Head of caudate nucleus (tissue), 42 donors: ENCODE data around the gene ZBTB7C.

Experiments
- DNase-seq, 42 donors: peaks; one replicate each; pipeline versions ENCODE4 v3.0.0 to v3.0.0-alpha.2; 2020 to 2021; ENCODE audit warnings: mixed read lengths in 7 of 42
- intact Hi-C: fragments of 100-400 bp; cut with DNase I; formaldehyde crosslinking; loops from one replicate; pipeline ENCODE4 v1.15.0; 2022

Gene ZBTB7C

DNA sequence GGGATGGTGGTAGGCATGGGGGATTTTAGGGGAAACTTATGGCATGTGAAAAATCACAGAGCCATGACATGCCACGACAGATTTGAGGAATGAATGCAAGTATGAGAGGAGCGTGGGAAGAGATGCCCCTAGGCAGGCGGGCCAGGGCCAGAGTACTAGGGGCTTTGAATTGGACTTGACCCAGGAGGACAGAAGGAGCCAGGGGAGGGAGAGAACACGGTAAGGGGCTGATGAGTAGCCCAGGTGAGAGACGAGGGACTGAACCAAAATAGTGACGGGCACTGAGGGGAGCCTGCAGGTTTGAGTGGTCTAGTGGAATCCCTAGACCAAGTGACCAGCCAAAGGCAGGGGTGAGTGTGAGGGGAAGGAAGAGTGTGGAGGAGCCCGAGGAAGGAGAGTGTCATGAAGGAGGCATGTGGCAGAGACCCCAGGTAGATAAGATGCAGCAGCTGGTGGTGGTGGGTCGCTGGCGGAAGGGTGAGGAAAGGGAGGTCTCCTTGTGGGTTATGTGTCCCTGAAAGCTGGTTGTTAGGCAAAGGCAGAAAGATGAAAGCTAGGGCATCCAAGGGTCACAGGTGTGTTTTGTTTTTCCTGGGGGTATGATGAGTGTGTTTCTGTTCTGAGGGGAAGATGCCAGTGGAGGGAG is 48.7 kb downstream of the ZBTB7C start:
- intact Hi-C loops, result no loop called here
- DNase-seq, result peak in 3 of 42 donors; percentile 4 to 19 (median 16)

DNA sequence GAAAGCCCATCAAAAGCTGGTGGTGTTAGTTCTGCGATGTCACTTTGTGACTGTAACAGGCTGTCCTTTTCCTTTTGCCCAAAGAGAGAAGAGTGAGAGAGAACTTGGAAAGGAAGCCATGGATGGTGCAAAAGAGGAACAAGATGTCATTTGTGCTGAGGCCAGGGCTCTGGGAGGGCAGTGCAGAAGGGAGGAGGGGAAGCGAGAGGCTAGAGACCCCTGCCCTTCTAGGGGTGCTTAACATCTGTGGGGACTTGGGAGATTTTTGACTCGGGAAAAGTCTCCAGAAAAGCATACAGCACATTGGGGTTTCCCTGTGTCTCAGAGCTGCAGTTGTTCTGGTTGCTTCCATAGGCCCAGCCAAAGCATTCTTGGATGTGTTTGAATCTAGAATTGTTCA is 49.6 kb downstream of the ZBTB7C start:
- intact Hi-C loops, result no loop called here
- DNase-seq, result peak in 3 of 42 donors; percentile 6 to 25 (median 18)

DNA sequence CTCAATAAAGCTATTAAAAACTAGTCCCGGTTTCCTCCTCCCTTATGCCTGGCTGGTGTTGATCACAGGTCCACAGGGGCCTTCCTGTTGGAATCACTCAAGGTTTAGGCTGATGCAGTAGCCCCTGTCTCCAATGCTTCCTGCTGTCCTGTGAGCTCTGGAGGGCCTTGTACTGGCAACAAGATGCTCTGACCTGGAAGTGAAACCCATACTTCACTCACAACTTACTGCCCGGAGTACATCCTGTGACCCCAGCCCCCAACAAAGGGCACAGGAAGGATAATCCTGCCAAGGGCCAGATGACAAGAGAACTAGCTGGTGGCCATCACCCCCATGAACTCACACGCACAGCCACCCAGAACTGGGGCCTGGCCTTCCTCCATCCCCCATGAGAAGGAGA is 50.3 kb downstream of the ZBTB7C start:
- intact Hi-C loops, result no loop called here
- peak in 3 of 42 donors; percentile 0 to 13 (median 12) for DNase-seq

DNA sequence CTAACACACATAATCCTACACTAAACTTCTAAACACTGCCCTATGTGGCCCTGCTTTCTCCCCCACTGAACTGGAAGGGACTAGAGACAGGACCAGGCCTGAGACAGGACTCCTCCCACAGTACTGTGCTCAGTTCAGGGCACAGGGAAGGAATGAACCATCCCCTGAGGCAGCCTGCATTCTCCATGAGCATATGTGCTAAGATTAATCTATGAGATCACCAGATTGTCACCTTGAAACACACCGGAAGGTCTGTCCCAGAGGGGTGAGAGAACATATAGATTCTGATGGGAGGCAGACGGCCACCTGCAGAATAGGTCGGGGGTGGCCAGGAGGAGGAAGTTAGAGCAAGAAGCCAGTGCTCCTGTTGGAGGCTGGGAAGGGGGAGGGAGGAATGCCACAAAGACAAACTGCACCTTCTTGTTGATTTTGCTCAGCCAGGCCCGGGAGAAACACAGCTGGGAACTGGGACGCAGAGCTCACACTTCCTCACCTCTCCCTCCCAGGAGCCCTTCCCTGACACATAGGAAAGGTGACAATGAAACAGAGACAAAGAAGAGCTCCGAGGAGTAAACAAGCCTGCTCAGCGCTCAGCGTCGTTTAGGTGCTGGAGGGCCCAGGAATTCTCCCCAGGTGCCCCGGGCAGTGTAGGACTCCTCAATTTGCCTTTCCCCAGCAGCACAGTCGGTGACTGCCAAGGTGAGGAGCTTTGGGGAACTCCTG is 52.1 kb downstream of the ZBTB7C start:
- intact Hi-C loops, result no loop called here
- DNase-seq, result peak in 2 of 42 donors; percentile 7

DNA sequence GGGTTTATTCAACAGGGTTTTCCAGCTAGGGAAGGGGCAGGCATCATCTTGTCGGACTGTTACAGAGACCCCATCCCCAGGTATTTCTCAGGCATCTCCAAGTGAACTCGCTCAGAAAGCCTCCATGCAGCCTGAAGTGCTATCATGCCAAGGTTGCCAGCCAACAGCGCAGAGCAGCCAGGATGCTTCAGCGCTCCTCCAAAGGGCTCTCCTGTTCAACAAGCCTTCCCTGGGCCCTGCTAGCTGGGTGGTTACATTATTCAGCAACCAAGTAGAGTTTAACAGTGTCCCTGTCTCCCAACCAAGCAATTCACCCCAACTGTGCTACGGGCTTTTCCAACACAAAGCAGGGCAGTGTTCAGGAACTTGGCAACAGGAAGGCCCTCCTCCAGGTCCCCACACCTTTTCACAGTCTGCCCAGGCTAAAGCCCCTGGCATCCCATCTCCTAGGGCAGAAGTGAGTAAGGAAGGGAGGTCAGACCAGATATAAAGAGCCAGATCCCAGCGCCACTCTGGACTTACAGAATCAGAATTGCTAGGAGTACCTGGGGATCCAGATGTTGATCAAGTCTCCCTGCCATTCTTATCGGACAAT is 52.9 kb downstream of the ZBTB7C start:
- peak in 2 of 42 donors; percentile 34 to 35 for DNase-seq
- intact Hi-C loops, result no loop called here

DNA sequence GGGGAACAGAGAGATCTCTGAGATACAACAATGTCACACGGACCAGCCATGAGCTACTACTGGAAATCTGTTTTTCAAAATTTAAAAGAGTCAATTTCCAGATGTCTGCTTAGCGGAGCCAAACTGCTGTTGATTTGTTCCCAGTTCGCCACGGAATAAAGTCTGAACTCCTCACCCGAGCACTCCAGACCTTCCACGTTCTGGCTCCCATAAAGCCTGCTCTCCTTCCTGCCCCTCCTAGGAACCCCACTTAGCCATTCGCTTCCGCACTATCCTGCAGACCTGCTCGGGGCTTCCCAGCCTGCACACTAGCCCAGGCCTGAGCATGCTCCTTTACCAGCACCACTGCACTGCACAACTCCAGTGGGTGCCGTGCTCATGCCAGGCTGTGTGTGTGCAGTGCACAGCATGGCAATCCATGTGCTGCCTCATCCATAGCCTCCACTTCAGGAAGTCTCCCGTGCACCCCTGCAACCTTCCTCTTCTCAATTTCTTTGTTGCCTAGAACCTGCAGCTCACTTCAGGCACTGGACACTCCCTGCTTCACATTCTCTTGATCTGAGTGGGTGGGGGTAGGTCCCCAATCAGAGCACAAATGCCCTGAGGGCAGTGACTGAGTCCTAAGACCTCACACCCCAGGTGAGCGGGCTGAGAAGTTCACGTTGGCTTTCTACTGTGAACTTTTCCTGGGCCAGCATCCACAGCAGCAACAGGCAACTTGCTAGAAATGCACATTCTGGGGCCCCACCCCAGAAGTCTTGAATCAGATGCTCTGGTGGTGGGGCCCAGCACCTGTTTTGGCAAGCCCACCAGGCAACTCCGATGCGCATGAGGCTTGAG is 53.7 kb downstream of the ZBTB7C start:
- DNase-seq, result peak in 1 of 42 donors; percentile 32
- intact Hi-C loops, result no loop called here

DNA sequence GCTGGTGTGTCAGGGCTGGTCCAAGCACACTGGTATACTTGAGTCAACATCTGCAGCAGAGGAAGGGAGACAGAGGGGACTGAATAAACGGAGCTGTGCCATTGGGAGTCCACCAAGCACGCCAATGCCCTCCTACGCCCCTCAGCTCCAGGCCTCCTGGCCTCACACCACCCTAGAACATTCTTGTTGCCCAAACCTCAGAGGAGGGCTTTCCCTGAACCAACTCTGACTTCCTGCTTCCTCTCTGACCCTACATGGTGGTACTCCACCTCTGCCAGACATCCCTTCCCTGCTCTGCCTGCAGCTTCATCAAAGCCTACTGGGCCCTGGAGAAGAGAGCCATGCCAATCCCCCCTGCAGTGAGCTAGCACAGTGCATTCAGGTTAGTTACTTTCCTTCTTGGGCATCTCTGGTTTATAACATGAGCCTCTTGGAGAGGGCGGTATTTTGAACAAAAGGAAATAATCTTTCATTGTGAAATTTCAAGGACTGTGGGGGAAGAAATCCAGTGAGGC is 54.4 kb downstream of the ZBTB7C start:
- intact Hi-C loops, result no loop called here
- DNase-seq, result peak in 1 of 42 donors; percentile 16

DNA sequence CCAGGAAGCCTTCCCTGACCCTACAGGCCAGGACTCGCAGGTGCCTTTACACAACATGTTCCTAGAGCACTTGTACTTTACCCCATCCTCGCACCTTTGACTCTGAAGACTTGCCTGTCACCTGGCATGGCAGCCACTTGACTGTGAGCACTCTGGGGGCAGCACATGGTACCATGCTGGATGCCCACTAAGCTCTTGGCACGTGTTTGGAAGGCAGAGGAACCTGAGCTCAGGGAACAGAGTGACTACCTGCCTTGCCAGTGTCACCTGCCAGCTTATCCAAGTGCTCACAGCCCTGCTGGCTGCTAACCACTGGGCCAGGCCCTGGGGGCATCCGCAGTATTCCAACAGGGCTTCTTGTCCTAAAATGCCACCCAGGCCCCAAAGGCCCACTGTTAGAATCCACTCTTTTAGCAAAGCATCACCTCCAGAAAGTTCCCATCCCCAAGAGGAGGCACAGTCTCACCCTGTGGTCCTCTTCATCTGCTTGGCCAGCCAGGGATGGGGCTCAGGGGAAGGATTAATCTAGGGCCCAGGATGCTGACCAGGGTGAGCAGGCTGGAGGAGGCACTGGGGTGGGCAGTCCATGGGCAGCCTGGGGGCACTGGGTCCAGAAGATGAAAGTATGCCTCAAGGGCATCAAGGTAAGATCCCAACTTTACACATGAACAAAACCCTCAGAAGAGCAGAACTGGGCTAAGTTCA is 57.0 kb downstream of the ZBTB7C start:
- intact Hi-C loops, result no loop called here
- no peak for DNase-seq

DNA sequence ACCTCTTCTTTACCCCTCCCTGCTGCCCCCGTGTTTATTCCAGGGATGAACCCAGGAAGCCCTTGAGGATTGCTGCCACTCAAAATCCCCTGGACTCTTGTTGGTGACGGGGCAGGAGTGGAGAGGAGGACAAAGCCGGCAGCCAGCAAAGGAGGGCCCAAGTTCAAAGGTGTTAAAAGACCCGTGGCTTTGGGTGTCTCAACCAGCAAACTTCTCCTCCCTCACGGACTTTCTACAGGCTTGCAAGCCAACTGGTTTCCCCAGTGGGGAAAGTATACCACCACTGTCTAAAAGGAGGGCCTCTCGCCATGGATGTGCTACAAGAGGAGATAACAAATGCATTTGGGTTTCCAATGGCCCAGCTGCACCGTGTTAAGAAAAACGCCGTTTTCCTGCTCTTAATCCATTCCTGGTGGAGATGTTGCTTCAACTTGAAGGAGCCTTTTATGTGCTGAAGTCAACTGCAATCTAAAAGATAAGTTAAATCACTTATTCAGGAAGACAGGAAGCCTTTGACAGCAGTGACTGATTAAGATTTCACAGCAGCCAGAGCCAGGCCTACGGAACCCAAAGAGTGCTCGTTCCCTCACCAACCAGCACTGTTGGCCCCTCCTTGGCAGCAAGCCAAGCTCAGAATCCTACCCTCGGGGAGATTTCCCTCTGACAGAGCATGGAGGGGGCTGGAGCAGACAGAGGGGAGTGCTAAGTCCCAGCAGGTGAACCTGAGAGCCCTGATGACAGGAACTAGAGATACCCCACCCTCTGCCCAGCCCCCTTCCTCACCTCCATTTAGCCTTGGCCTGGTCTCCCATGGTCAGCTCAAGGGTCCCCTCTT is 57.8 kb downstream of the ZBTB7C start:
- intact Hi-C loops, result no loop called here
- no peak for DNase-seq

DNA sequence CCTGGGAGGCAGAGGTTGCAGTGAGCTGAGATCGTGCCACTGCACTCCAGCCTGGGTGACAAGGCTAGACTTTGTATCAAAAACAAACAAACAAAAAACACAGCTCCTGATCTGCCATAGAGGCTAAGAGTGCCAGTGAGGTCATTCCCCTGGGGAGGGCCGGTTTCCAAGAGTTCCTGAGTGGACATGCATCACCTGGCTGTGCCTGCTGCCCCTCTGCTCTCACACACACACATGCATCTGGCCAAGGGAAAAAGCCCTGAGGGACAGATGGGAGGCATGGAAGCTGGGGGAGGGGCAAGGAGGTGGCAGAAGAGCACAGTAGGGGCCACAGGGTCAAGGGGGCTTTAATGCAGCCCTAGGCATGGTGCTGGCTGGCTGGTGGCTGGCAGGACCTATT is 60.4 kb downstream of the ZBTB7C start:
- intact Hi-C loops, result no loop called here
- DNase-seq, result no peak

DNA sequence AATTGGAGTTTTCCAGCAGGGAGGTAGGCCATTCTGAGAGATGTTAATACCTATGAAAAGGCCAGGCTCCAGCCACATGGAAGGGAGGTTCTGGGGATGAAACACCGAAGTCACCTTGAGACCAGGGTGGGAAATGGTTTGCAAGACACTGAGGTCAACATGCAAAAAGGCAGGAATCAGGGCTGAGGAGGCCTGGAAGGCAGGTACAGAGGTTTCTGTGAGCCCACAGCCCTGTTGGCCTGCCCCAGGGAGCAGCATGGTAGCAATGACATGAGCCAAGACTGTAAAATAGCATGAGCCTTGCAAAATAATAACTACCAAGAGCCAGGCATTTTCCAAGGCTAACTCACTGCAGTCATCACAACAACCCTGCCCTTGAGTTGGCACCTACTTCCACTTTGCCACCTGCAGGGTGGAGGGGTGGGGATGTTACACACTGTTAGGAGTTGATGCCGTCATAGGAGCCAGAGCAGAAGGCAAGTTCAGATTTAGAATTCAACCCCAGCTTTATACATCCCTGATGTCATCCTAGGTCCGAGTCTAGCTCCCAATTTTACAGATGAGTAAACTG is 61.3 kb downstream of the ZBTB7C start:
- no peak for DNase-seq
- intact Hi-C loops, result no loop called here

DNA sequence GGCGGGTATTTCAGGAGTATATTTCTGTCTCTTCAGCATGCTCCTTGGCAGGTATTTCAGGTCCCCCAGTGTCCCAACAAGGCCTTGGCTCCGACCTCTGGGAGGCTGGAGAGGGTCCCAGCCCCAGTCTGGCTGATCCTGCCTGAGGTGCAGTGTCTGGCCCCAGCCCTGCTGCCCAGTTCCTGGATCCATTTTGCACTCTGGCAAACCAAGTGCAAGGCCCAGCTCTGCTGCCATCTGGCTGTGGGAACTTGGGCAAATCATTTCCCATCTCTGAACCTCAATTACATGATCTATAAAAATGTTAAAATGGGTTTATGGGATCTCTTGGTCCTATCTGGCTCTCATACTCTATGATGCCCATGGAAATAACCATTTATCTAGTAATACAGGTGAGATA is 63.6 kb downstream of the ZBTB7C start:
- peak in 19 of 42 donors; percentile 7 to 60 (median 30) for DNase-seq
- intact Hi-C loops, result no loop called here

DNA sequence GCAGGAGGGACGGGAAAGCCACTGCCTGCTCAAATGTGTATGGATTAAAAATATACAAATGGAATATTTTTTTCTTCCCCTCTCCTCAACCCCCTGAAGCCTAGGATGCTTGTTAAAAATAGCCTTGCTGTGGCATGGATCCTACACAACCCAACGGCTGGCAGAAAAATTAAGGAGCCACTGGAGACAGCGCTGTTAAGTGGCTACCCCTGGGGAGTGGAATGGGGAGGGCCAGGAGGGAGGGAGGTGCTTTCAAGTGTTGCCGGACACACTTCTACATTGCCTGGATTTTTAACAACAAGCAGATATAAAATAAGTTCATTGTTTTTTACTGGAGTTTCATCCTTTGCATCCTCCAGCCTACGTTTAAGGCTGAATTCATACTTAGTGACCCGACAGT is 66.6 kb downstream of the ZBTB7C start:
- intact Hi-C loops, result no loop called here
- peak in 2 of 42 donors; percentile 21 to 26 for DNase-seq

DNA sequence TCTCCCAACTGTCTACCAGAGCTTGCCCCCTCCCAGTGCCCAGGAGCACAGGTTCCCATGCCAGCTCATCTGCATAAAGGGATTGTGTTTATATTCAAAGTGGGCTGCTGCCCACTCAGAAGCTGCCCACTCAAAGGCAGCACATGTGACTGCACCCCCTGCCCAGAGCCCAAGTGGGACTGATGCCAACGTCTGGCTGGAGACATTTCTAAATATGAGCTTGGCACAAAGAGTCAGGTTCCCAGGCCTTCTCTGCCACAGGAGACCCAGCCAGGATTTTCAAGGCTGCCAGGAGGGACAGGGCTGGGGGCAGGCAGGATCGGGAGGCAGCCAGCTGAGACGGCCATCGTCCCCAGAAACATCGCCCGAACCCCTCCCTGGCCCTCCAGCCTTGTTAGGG is 67.1 kb downstream of the ZBTB7C start:
- intact Hi-C loops, result no loop called here
- peak in 34 of 42 donors; percentile 9 to 74 (median 36) for DNase-seq

DNA sequence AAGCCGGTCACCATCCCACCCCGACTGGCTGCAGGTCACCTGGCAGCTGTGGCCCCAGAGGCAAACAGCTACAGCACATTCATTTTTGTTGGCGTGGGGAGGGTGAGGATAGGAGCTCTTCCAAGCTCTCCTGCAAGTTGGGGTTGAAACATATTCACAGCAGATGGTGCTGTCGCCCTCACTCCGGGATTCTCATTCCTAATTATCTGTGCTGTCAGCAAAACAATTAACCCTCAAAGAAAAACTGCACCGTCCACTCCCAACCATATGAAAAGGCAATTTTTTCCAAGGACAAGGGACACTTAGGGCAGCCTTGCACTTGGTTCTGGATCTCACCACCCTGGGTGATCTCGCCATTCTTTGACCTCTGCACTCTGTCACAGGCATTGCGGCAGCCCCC is 68.6 kb downstream of the ZBTB7C start:
- peak in 1 of 42 donors; percentile 15 for DNase-seq
- intact Hi-C loops, result no loop called here

DNA sequence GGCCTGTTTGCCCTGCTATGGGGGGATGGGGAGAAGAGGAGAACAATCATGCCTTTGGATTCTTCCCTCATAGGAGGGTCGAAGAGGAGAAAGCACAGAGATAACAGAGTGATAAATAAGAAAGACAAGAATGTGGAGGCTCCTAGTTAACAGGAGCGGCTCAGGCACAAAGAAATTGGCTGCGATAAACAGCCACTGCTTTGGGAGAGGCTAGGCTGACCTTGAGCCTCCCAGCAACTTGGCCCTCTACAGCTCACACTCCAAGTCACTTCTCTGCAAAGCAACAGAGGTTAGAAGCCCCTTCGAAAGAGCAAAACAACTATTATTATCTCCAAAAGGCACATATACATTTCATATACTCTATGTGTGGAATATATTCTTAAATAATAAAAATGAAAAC is 69.5 kb downstream of the ZBTB7C start:
- DNase-seq, result no peak
- intact Hi-C loops, result no loop called here

DNA sequence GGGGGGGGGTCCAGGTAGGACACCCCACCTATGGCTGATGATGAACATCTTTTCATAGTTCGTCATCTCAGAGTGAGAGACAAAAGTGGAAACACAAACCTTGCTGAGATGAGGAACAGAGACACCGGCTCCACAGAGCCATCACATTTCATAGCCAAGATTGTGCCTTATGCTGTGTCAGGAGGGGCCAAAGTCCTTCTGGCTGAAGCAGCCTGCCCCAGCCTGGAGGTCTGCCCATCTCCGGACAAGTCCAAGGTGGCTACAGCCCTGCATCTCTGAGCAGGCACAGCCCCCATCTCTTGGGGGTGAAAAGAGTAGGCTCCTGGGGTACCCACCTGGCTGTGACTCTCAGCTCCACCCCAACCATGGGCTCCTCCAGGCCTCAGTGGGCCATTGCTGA is 70.3 kb downstream of the ZBTB7C start:
- intact Hi-C loops, result no loop called here
- DNase-seq, result no peak

DNA sequence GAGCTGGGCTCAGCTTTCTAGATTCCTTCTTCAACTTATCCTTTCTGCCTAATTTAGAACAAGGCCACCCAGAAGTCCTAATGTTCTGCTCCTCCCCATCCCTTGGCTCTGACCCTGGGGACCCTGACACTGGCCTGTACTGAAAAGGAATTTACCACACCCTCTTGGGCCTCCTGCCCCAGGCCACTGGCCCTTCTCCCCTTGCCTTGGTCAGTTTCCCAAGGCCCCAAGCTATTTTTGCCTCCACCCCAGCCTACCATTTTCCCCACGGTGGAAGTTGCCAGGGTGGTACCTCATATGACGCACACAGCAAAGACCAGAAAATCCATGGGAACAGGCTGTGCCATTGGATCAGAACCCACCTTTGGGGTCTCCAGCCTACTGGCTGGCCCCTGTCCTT is 72.1 kb downstream of the ZBTB7C start:
- no peak for DNase-seq
- intact Hi-C loops, result no loop called here
